ENCODE results near the gene MACROD2.

DNA sequence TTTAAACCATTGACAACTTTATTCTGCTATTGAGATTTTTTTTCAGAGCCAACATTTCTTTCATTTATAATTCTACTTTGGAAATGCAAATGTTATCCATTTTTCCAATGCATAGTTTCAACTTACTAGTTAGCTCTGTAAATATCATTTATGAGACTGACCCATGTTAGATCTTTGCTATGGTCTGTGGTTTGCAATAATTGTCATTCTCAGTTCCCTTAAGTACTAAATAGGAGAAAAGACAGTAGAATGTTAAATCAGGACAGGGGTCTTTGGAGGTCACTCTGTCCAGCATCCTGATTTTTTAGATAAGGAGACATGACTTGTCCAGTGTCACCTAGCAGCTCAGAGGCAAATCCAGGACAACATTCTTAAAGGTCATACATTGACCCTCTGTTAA lies 864.3 kb downstream of the MACROD2 start:
- TF ChIP-seq, protein P1, sequence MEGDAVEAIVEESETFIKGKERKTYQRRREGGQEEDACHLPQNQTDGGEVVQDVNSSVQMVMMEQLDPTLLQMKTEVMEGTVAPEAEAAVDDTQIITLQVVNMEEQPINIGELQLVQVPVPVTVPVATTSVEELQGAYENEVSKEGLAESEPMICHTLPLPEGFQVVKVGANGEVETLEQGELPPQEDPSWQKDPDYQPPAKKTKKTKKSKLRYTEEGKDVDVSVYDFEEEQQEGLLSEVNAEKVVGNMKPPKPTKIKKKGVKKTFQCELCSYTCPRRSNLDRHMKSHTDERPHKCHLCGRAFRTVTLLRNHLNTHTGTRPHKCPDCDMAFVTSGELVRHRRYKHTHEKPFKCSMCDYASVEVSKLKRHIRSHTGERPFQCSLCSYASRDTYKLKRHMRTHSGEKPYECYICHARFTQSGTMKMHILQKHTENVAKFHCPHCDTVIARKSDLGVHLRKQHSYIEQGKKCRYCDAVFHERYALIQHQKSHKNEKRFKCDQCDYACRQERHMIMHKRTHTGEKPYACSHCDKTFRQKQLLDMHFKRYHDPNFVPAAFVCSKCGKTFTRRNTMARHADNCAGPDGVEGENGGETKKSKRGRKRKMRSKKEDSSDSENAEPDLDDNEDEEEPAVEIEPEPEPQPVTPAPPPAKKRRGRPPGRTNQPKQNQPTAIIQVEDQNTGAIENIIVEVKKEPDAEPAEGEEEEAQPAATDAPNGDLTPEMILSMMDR (IDR thresholded peaks at IDR 0.05) = no peak
- no peak for TF ChIP-seq POLR2A (IDR thresholded peaks at IDR 0.05)

Data from uterus (tissue), 2 donors.